DOHH2 (cell line): ENCODE data around the gene SERHL2.
"Not testable (repeated sequence)": the region's sequence is repeated elsewhere in the genome, so short reads cannot be mapped to it uniquely, and the experiment has no call there.

Source experiments
- H3F3A ChIP-seq: fragments of 200-600 bp; sonication (generic), shearing (Covaris generic); 2 replicates; pipeline ENCODE4 v1.6.0; 2016; ENCODE audit warnings: antibody characterized with exemption, mild to moderate bottlenecking; ENCODE audit not compliant: control insufficient read depth, insufficient read depth
- H3K27ac ChIP-seq: fragments of 200-600 bp; sonication (generic); 2 replicates; pipeline ENCODE4 v1.5.1; 2014; ENCODE audit warnings: low read depth, mild to moderate bottlenecking, low read length, moderate library complexity
- H3K27me3 ChIP-seq: fragments of 200-600 bp; sonication (generic); 2 replicates; pipeline ENCODE4 v1.6.1; 2014; ENCODE audit warnings: mild to moderate bottlenecking, low read length, mixed read lengths; ENCODE audit not compliant: control insufficient read depth
- H3K36me3 ChIP-seq: fragments of 200-600 bp; sonication (generic); 2 replicates; pipeline ENCODE4 v1.6.1; 2014; ENCODE audit warnings: mild to moderate bottlenecking, low read length, moderate library complexity, mixed read lengths; ENCODE audit not compliant: control insufficient read depth
- H3K4me1 ChIP-seq: fragments of 200-600 bp; sonication (generic); 2 replicates; pipeline ENCODE4 v1.6.1; 2014; ENCODE audit warnings: mild to moderate bottlenecking, low read length, mixed read lengths; ENCODE audit not compliant: control insufficient read depth
- H3K4me2 ChIP-seq: fragments of 200-600 bp; sonication (generic); 2 replicates; pipeline ENCODE4 v1.6.0; 2014; ENCODE audit warnings: mild to moderate bottlenecking, low read length, moderate library complexity
- H3K4me3 ChIP-seq: fragments of 200-600 bp; sonication (generic); 2 replicates; pipeline ENCODE4 v1.5.1; 2014; ENCODE audit warnings: mild to moderate bottlenecking, low read length, mixed read lengths
- H3K79me2 ChIP-seq: fragments of 200-600 bp; sonication (generic); 2 replicates; pipeline ENCODE4 v1.6.1; 2014; ENCODE audit warnings: mild to moderate bottlenecking, low read length, mixed read lengths; ENCODE audit not compliant: control insufficient read depth
- H3K9me2 ChIP-seq: fragments of 200-600 bp; sonication (generic); replicated peaks from 2 replicates; pipeline ENCODE4 v1.6.1; 2014; ENCODE audit warnings: mild to moderate bottlenecking, low read length, mixed read lengths; ENCODE audit not compliant: control insufficient read depth
- H3K9me3 ChIP-seq: fragments of 200-600 bp; sonication (generic); 2 replicates; pipeline ENCODE4 v1.6.1; 2014; ENCODE audit warnings: antibody characterized with exemption, low read length, mixed read lengths; ENCODE audit not compliant: control insufficient read depth, insufficient read depth
- H4K20me1 ChIP-seq: fragments of 200-600 bp; sonication (generic); 2 replicates; pipeline ENCODE4 v1.6.0; 2014; ENCODE audit warnings: low read depth, mild to moderate bottlenecking, antibody characterized with exemption, low read length, moderate library complexity; ENCODE audit not compliant: control insufficient read depth, insufficient read depth
- CTCF ChIP-seq: fragments of 200-600 bp; sonication (generic); IDR thresholded peaks from one replicate; pipeline ENCODE4 v1.5.1; 2014; ENCODE audit warnings: antibody characterized with exemption, mild to moderate bottlenecking, low read depth, low read length; ENCODE audit not compliant: poor library complexity, severe bottlenecking
- EZH2phosphoT487 ChIP-seq: fragments of 200-600 bp; sonication (generic); IDR thresholded peaks from 2 replicates; pipeline ENCODE4 v1.6.1; 2017; ENCODE audit warnings: borderline replicate concordance, mild to moderate bottlenecking, antibody characterized with exemption, low read length, moderate library complexity, mixed read lengths

The SERHL2 gene

GRCh38 chr22:42613872-42614301 is 60.1 kb downstream of the SERHL2 start:
- Histone ChIP-seq H3K9me2 (no peaks in the 10 kb centered on the region), H3K27ac (peak overlapping the region; percentile 71), H3K27me3 (no peaks in the 10 kb centered on the region), H3F3A (peaks cover 9% of the 10 kb centered on the region), H3K36me3 (peaks cover 47% of the 10 kb centered on the region), H3K79me2 (peaks cover 55% of the 10 kb centered on the region), H3K4me1 (peaks cover 36% of the 10 kb centered on the region), H3K4me3 (peak overlapping the region; percentile 79), H3K9me3 (no peaks in the 10 kb centered on the region), H4K20me1 (peaks cover 15% of the 10 kb centered on the region), H3K4me2 (peak overlapping the region; percentile 81)
- TF ChIP-seq EZH2phosphoT487 (no peak), CTCF (no peak)

- Histone ChIP-seq H3K4me2 (peak within 1 kb of the TSS; percentile 81), H3K4me3 (peak within 1 kb of the TSS; percentile 79), H4K20me1 (peaks cover 15% of the 10 kb centered on the region), H3K36me3 (peaks cover 44% of the 10 kb centered on the region), H3K79me2 (peaks cover 49% of the 10 kb centered on the region), H3K9me2 (no peaks in the 10 kb centered on the region), H3F3A (peaks cover 9% of the 10 kb centered on the region), H3K27me3 (no peaks in the 10 kb centered on the region), H3K27ac (peak within 1 kb of the TSS; percentile 71), H3K9me3 (no peaks in the 10 kb centered on the region), H3K4me1 (peaks cover 36% of the 10 kb centered on the region)
- no peak for TF ChIP-seq EZH2phosphoT487
- TF ChIP-seq CTCF, result peak; percentile 39
Observed at GRCh38 chr22:42614312-42615091, 60.7 kb downstream of the SERHL2 start, which contains the start of gene POLDIP3. POLDIP3 (minus strand) TSS chr22:42614883; CDS start chr22:42614857, 26 bp downstream.

- no peak for TF ChIP-seq CTCF
- no peak for TF ChIP-seq EZH2phosphoT487
- H3K27ac ChIP-seq, result peak overlapping the region; percentile 71
Observed at GRCh38 chr22:42615092-42615859, 61.5 kb downstream of the SERHL2 start.

GRCh38 chr22:42615860-42616175 is 62.1 kb downstream of the SERHL2 start:
- not testable (repeated sequence) for H3K9me2 ChIP-seq, H3K27me3 ChIP-seq, H3K9me3 ChIP-seq, H3F3A ChIP-seq
- Histone ChIP-seq H3K4me3 (peak overlapping the region; percentile 79), H3K36me3 (peaks cover 38% of the 10 kb centered on the region), H3K79me2 (peaks cover 36% of the 10 kb centered on the region), H3K27ac (peak overlapping the region; percentile 71), H4K20me1 (peaks cover 15% of the 10 kb centered on the region), H3K4me2 (peak overlapping the region; percentile 81), H3K4me1 (peaks cover 36% of the 10 kb centered on the region)

More at GRCh38 chr22:42615092-42615859, 61.5 kb downstream of the SERHL2 start:
- Histone ChIP-seq H3K9me2 (no peaks in the 10 kb centered on the region), H3K9me3 (no peaks in the 10 kb centered on the region), H3K79me2 (peaks cover 41% of the 10 kb centered on the region), H3K4me3 (peak overlapping the region; percentile 79), H4K20me1 (peaks cover 15% of the 10 kb centered on the region), H3F3A (peaks cover 9% of the 10 kb centered on the region), H3K27me3 (no peaks in the 10 kb centered on the region), H3K36me3 (peaks cover 43% of the 10 kb centered on the region), H3K4me1 (peaks cover 36% of the 10 kb centered on the region), H3K4me2 (peak overlapping the region; percentile 81)
